ENCODE results near the gene CAPN14.

Gene CAPN14

GRCh38 chr2:31217465-31218200, at the start of gene CAPN14:
CAPN14 (minus strand) TSS chr2:31217515; CDS start chr2:31205447, 12,068 bp downstream.
- no peak for DNase-seq

GRCh38 chr2:31266804-31267203, 49.5 kb upstream of the CAPN14 start:
- DNase-seq: no peak

GRCh38 chr2:31265234-31265633, 47.9 kb upstream of the CAPN14 start:
- no peak for DNase-seq

- no peak for DNase-seq
Observed at GRCh38 chr2:31263636-31264190, 46.4 kb upstream of the CAPN14 start.

- DNase-seq: no peak
Observed at GRCh38 chr2:31260870-31261269, 43.6 kb upstream of the CAPN14 start.

- DNase-seq: no peak
Observed at GRCh38 chr2:31259075-31259474, 41.8 kb upstream of the CAPN14 start.

GRCh38 chr2:31258351-31258750, 41.0 kb upstream of the CAPN14 start:
- no peak for DNase-seq

- no peak for DNase-seq
Observed at GRCh38 chr2:31256611-31257382, 39.5 kb upstream of the CAPN14 start.

- DNase-seq: no peak
Observed at GRCh38 chr2:31255911-31256571, 38.7 kb upstream of the CAPN14 start.

- no peak for DNase-seq
Observed at GRCh38 chr2:31254237-31255203, 37.2 kb upstream of the CAPN14 start.

GRCh38 chr2:31253356-31254131, 36.2 kb upstream of the CAPN14 start:
- no peak for DNase-seq

- DNase-seq: no peak
Observed at GRCh38 chr2:31251851-31252250, 34.5 kb upstream of the CAPN14 start.

- DNase-seq: no peak
Observed at GRCh38 chr2:31251018-31251417, 33.7 kb upstream of the CAPN14 start.

- DNase-seq: no peak
Observed at GRCh38 chr2:31249009-31249690, 31.8 kb upstream of the CAPN14 start.

- DNase-seq: no peak
Observed at GRCh38 chr2:31248139-31248538, 30.8 kb upstream of the CAPN14 start.

GRCh38 chr2:31247711-31248110, 30.4 kb upstream of the CAPN14 start:
- no peak for DNase-seq

- DNase-seq: no peak
Observed at GRCh38 chr2:31246184-31246852, 29.0 kb upstream of the CAPN14 start.

- no peak for DNase-seq
Observed at GRCh38 chr2:31244101-31244500, 26.8 kb upstream of the CAPN14 start.

- DNase-seq: no peak
Observed at GRCh38 chr2:31243053-31243452, 25.7 kb upstream of the CAPN14 start.

- no peak for DNase-seq
Observed at GRCh38 chr2:31241625-31242270, 24.4 kb upstream of the CAPN14 start.

Measured in CD4-positive, alpha-beta T cell treated with Interleukin-10 for 1 hour (primary cell).